BE2C (cell line): ENCODE results near the gene CCDC178. TPM values are rescaled to one million over a fixed set of nuclear protein-coding genes. Genes with fewer than 3 reads are reported as not detected.
A peak's percentile ranks its signal among the peaks of the same experiment; 100 is the strongest.

Source experiments
- DNase-seq: peaks from one replicate; pipeline ENCODE4 v3.0.0-alpha.2; 2020
- H3K27me3 ChIP-seq: fragments of 250-450 bp; sonication (Bioruptor Pico); 2 replicates; pipeline ENCODE4 v1.5.1; 2020; ENCODE audit warnings: mild to moderate bottlenecking
- H3K36me3 ChIP-seq: fragments of 250-450 bp; sonication (Bioruptor Pico); 2 replicates; pipeline ENCODE4 v1.5.1; 2020; ENCODE audit warnings: mild to moderate bottlenecking
- H3K4me1 ChIP-seq: fragments of 250-450 bp; sonication (Bioruptor Pico); 2 replicates; pipeline ENCODE4 v1.5.1; 2020
- H3K4me3 ChIP-seq: 2 replicates; pipeline ENCODE4 v1.5.1; 2011; ENCODE audit warnings: low read depth, low read length
- H3K9me3 ChIP-seq: fragments of 250-450 bp; sonication (Bioruptor Pico); 2 replicates; pipeline ENCODE4 v1.5.1; 2020
- polyA plus RNA-seq: library from polyadenylated mRNA; unstranded; fragments of >200 nt; gene quantifications from one replicate; pipeline ENCODE4 v1.2.1, GENCODE V29; 2012; ENCODE audit warnings: low read depth, missing spikeins; ENCODE audit not compliant: insufficient read length, insufficient read depth
- TF ChIP-seq, protein P1 (sequence below): IDR thresholded peaks from 2 replicates; pipeline ENCODE4 v1.5.1; 2012; ENCODE audit warnings: mild to moderate bottlenecking, low read depth, low read length

The CCDC178 gene, protein sequence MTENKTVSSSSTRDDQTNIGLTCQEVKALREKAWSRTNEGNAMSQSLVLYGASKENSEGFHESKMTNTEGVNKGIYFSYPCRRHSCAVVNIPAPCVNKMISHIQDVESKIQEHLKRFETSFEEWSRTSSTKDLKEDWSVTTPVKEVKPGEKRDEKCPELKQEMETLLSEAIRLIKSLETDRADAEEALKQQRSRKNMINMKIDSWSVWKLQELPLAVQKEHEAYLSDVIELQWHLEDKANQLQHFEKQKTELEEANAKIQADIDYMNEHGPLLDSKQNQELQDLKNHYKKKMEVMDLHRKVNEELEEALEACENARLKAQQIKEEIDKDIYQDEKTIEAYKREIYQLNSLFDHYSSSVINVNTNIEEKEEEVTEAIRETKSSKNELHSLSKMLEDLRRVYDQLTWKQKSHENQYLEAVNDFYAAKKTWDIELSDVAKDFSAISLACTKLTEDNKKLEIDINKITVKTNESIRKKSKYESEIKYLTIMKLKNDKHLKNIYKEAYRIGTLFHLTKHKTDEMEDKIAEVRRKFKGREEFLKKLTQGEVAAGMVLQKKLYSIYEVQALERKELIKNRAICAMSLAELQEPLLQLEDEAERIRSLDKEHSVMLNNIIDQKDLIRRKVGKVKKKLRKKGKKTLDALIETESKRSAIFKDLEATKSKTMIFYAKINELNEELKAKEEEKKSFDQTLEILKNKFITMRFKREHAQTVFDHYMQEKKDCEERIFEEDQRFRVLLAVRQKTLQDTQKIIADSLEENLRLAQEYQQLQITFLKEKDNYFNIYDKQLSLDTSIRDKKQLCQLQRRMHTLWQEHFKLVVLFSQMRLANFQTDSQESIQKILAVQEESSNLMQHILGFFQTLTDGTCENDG
- not detected for polyA plus RNA-seq

DNA sequence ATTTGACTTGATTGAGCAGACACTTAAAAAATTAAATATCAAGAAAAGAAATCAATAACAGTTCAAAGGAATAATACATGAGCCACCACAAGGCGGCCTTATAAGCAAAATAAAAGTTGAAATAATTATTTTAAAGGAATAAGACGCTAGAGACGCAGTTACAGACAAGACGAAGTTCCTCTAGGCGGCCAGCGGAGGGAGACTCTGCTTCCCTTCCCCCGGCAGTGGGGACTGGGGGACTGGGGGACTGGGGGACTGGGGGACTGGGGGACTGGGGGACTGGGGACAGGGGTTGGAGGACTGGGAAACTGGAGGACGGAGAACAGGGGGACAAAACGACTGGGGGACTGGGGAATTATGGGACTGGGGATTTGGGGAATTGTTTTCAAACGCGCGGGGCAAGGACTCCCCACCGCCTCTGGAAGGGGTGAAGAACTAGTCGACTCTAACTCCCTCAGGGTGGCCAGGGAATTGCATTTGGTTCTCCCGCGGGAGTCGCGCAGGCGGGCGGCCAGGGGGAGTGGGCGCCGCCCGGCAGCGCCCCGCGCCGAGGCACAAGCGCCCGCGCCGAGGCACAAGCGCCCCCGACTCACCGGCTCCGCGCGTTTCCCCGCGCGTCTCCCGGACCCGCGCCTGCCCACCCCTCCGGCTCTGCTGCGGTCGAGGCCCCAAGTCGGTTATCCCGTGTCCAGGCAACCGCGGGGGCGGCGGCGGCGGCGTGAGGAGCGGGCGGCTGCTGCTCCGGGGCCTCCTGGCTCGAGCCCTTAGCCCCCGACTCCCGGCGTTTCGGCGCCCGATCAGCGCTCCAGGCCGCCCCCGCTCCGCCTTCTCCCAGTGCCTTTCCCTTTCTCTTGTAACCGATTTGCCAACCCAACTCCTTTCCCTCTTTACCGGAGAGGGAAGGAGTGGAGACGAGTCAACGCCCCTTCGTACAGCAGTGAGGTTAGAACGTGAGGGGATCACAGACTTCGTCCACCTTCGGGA lies at the start of gene CCDC178:
CCDC178 (minus strand) TSS at position 662 of the 984 bp plus-strand sequence. CDS start 28,633 bp downstream, outside the sequence.
- TF ChIP-seq, protein P1, sequence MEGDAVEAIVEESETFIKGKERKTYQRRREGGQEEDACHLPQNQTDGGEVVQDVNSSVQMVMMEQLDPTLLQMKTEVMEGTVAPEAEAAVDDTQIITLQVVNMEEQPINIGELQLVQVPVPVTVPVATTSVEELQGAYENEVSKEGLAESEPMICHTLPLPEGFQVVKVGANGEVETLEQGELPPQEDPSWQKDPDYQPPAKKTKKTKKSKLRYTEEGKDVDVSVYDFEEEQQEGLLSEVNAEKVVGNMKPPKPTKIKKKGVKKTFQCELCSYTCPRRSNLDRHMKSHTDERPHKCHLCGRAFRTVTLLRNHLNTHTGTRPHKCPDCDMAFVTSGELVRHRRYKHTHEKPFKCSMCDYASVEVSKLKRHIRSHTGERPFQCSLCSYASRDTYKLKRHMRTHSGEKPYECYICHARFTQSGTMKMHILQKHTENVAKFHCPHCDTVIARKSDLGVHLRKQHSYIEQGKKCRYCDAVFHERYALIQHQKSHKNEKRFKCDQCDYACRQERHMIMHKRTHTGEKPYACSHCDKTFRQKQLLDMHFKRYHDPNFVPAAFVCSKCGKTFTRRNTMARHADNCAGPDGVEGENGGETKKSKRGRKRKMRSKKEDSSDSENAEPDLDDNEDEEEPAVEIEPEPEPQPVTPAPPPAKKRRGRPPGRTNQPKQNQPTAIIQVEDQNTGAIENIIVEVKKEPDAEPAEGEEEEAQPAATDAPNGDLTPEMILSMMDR: peak; percentile 34
- Histone ChIP-seq H3K27me3 (peaks cover 10% of the 10 kb centered on the region), H3K4me1 (no peaks in the 10 kb centered on the region), H3K9me3 (no peaks in the 10 kb centered on the region), H3K4me3 (no peak within 1 kb of the TSS), H3K36me3 (no peaks in the 10 kb centered on the region)
- peak; percentile 7 for DNase-seq

DNA sequence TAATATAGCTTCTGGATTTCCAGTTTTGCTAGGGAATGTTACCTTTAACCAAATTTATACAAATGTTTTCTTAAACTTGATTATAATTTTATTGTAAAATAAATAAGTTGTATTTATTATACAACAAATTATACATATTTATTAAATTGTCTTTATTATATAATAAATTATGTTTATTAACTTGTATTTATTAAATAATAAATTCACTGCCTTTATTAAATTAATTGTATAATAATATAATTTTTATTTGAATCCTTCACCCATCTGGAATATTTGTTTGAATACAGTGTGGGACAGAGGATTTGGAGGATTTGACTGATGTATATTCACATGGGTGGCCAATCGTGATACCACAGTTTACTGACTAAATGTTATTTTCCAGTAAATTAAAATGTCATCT lies 43.4 kb upstream of the CCDC178 start:
- Histone ChIP-seq H3K4me1 (no peaks in the 10 kb centered on the region), H3K36me3 (no peaks in the 10 kb centered on the region), H3K4me3 (no peak overlapping the region), H3K27me3 (no peaks in the 10 kb centered on the region), H3K9me3 (no peaks in the 10 kb centered on the region)
- TF ChIP-seq, protein P1: no peak
- no peak for DNase-seq

DNA sequence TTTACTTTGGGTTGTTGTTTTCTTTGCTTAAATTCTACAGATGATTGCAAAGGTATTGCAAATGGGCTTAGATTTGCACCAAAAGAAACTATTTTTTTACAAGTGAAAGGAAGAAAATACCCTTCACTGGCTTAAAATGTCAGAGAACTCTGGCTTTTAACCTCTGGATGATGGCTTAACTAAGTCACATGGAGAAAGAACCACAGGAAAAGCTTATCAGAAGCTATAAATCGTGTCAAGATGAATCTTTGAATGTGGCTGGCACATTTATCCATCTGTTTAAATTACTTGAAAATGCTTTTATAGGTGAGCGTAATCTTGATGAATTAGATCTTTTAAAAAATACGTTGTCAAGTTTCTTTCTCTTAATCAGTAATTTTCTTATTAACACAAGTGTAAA lies 32.0 kb upstream of the CCDC178 start:
- Histone ChIP-seq H3K36me3 (no peaks in the 10 kb centered on the region), H3K4me3 (no peak overlapping the region), H3K9me3 (no peaks in the 10 kb centered on the region), H3K27me3 (no peaks in the 10 kb centered on the region), H3K4me1 (no peaks in the 10 kb centered on the region)
- DNase-seq: no peak
- TF ChIP-seq, protein P1: no peak

DNA sequence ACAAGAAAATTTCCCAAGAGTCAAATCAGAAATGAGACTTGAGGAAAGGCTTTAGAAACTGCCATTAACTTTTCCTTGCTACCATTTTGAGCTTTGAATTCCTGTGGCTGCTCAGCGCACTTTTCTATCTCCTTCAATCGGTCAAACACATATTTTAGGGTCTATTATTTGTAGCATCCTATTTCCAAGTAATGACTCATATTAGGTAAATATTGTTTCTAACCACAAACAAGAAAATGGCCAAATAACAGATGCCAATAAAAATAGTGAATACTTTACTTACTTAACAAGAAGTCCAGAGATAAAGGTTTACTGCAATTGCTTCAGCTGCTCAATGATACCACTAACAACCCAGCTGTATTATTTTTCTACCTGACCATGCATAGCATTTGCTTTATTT lies 29.7 kb upstream of the CCDC178 start:
- TF ChIP-seq, protein P1: no peak
- Histone ChIP-seq H3K9me3 (no peaks in the 10 kb centered on the region), H3K36me3 (no peaks in the 10 kb centered on the region), H3K27me3 (no peaks in the 10 kb centered on the region), H3K4me3 (no peak overlapping the region), H3K4me1 (no peaks in the 10 kb centered on the region)
- DNase-seq: no peak

DNA sequence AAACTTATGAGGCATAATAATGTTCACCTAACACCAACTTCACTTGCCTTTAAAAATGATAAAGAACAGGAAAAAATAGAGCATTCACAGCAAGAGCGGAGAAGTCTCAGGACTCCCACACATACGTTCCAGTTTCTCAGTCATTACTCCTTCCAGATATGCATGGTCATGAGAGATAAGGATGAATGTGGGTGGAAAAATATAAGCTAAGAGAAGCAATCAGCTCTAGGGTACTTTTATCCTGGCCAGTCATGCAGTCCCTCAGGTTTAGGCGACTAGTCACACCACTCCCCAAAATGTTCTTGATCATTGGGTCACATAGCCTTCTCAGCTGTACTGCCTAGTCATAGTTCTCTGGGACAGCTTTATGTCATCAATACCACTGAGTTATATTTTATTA lies 29.2 kb upstream of the CCDC178 start:
- no peak overlapping the region for H3K4me3 ChIP-seq
- no peaks in the 10 kb centered on the region for H3K4me1 ChIP-seq
- H3K27me3 ChIP-seq: no peaks in the 10 kb centered on the region
- H3K9me3 ChIP-seq: no peaks in the 10 kb centered on the region
- no peaks in the 10 kb centered on the region for H3K36me3 ChIP-seq
- TF ChIP-seq, protein P1: no peak
- no peak for DNase-seq
